ENCODE data around the gene FAM3A. TPM values are rescaled to one million over a fixed set of nuclear protein-coding genes. Genes with fewer than 3 reads are reported as not detected.

Gene FAM3A
- total and polyA plus RNA-seq, 2 of the 8 experiments (the other 6 are each of a cell fraction or from before 2014, with no cell fraction given): 16.2 to 18.6 TPM

DNA sequence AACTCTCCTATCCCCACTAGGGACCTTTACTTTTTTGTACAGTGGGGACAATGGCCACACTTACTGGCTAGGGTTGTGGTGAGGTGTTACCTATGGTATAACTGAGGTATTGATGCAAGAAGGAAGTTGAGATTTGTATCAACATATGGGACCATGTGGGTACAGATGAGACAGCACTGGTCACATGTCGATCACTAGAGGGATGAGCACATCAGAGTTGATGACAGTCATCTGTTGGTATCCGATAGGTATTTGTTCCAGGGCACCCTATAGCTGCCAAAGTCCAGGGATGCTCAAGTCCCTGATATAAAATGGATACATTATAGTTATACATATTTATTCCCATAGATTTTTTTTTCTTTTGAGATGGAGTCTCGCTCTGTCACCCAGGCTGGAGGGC lies 13.0 kb downstream of the FAM3A start:
- Histone ChIP-seq H3K79me1 (ENCODE audit: low read depth, low read length) (no peaks in the 10 kb centered on the region), H2BK12ac (ENCODE audit: low read depth, low read length) (no peak overlapping the region), H3K23me2 (ENCODE audit: low read depth, low read length) (no peaks in the 10 kb centered on the region), H3K4me3 (ENCODE audit: extremely low read depth in 1 of 4, insufficient read depth in 2 of 4, low read depth in 3 of 4, low read length in 4 of 4) (no peak overlapping the region), H4K5ac (ENCODE audit: insufficient read length, low read depth, low read length) (no peak overlapping the region), H2BK20ac (ENCODE audit: low read length) (no peak overlapping the region), H3K27me3 (replicated peaks in 1 of 4; ENCODE audit: control insufficient read depth in 3 of 4, extremely low read depth in 1 of 4, insufficient read depth in 3 of 4, low read length in 3 of 4) (no peaks in the 10 kb centered on the region), H3K4me2 (ENCODE audit: insufficient read depth in 1 of 2, low read depth in 2 of 2, low read length in 2 of 2) (no peak overlapping the region), H3K27ac (ENCODE audit: low read depth, low read length) (no peak overlapping the region), H2BK15ac (ENCODE audit: low read length) (no peak overlapping the region), H3K56ac (replicated peaks; ENCODE audit: insufficient read length, low read depth, low read length) (no peak overlapping the region), H4K20me1 (replicated peaks in 1 of 2; ENCODE audit: control insufficient read depth in 1 of 2, insufficient read depth in 2 of 2, low read length in 2 of 2) (no peaks in the 10 kb centered on the region), H3K9ac (replicated peaks in 1 of 4; ENCODE audit: extremely low read depth in 1 of 4, low read depth in 3 of 4, low read length in 3 of 4) (no peak overlapping the region), H2BK5ac (ENCODE audit: low read depth, low read length) (no peak overlapping the region), H4K91ac (replicated peaks; ENCODE audit: insufficient read length, low read length) (no peak overlapping the region), H2BK120ac (replicated peaks; ENCODE audit: low read depth, low read length) (no peak overlapping the region), H3K23ac (ENCODE audit: insufficient read length) (no peak overlapping the region), H4K8ac (ENCODE audit: extremely low read depth, insufficient read depth, low read length) (no peak overlapping the region), H3K36me3 (ENCODE audit: control insufficient read depth in 2 of 4, insufficient read depth in 4 of 4, low read length in 3 of 4) (no peaks in the 10 kb centered on the region; a peak in 1 of 8 replicates), H3K4ac (replicated peaks; ENCODE audit: insufficient read length, low read depth, low read length) (no peak overlapping the region), H3K9me3 (ENCODE audit: insufficient read depth in 2 of 2, low read depth in 1 of 2, low read length in 1 of 2) (no peaks in the 10 kb centered on the region), H2AFZ (ENCODE audit: low read length) (no peak overlapping the region), H3K4me1 (replicated peaks in 1 of 4; ENCODE audit: control insufficient read depth in 3 of 4, insufficient read depth in 4 of 4, low read length in 3 of 4) (no peaks in the 10 kb centered on the region), H3K18ac (ENCODE audit: extremely low read depth, low read length) (no peak overlapping the region), H3K14ac (ENCODE audit: insufficient read length) (no peak overlapping the region), H3K79me2 (ENCODE audit: control insufficient read depth in 1 of 2, insufficient read depth in 2 of 2, low read length in 2 of 2) (no peaks in the 10 kb centered on the region), H2AK5ac (ENCODE audit: low read depth, low read length) (no peak overlapping the region)
- no peak for TF ChIP-seq TCF12 (IDR thresholded peaks at IDR 0.05; ENCODE audit: low read depth, low read length)
- TF ChIP-seq EZH2 (IDR thresholded peaks at IDR 0.05; ENCODE audit: low read depth, low read length, severe bottlenecking): no peak
- TF ChIP-seq JUND (IDR thresholded peaks at IDR 0.05; ENCODE audit: low read length): no peak
- no peak for FAIRE-seq
- ChIA-PET POLR2A (ENCODE audit: partially characterized antibody) (interaction anchor here (0.7 kb wide), 1 partner anchor 13 kb away, joined by 3 read pairs; the partner anchor contains the start of gene FAM3A), CTCF (ENCODE audit: partially characterized antibody) (interaction anchor here (0.7 to 1.1 kb wide), 2 partner anchors 21 to 77 kb away, joined by 3 to 5 read pairs; no protein-coding TSS in a partner anchor)
- 94% methylated on average over 3 of the region's 3 CpGs; no CpG with 5 or more reads in 1 of the 2 experiments for WGBS, 2 experiments (ENCODE audit: extremely low coverage in 1 of 2, insufficient coverage in 1 of 2, insufficient read length in 1 of 2, insufficient replicate concordance in 2 of 2, low coverage in 1 of 2, low lambda C conversion rate in 2 of 2, missing lambda C conversion rate in 1 of 2)
- DNase-seq (ENCODE audit: low read depth in 1 of 2, low spot score in 2 of 2): no peak

Measured in H1 (cell line).